Measurements from ENCODE around the gene TNRC6B.
"Not testable (repeated sequence)": the region's sequence is repeated elsewhere in the genome, so short reads cannot be mapped to it uniquely, and the experiment has no call there.

The TNRC6B gene

DNA sequence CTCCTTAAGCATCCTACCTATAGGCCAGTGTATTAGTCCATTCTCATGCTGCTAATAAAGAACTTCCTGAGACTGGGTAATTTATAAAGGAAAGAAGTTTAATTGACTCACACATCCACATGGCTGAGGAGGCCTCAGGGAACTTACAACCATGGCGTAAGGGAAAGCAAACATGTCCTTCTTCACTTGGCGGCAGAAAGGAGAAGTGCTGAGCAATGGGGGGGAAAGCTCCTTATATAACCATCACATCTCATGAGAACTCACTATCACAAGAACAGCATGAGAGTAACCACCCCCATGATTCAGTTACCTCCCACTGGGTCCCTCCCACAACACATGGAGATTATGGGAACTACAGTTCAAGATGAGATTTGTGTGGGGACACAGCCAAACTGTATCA is 12.2 kb upstream of the TNRC6B start:
- not testable (repeated sequence) for H3K4me3 Mint-ChIP-seq; H3K27ac Mint-ChIP-seq (ENCODE audit: low read depth); ATAC-seq (replicated peaks; ENCODE audit: extremely low read depth, poor library complexity, severe bottlenecking); H3K4me1 Mint-ChIP-seq; H3K27me3 Mint-ChIP-seq; DNase-seq (ENCODE audit: low spot score in 2 of 2); H3K9me3 Mint-ChIP-seq
- peaks cover 35% of the 10 kb centered on the region for H3K36me3 Mint-ChIP-seq (ENCODE audit: insufficient read depth)

- no peak overlapping the region for H3K4me3 Mint-ChIP-seq
- peak overlapping the region; percentile 71 for H3K27ac Mint-ChIP-seq (ENCODE audit: low read depth)
- DNase-seq (ENCODE audit: low spot score in 2 of 2) (no peak), ATAC-seq (replicated peaks; ENCODE audit: extremely low read depth, poor library complexity, severe bottlenecking) (no peak)
- peaks cover 16% of the 10 kb centered on the region for H3K36me3 Mint-ChIP-seq (ENCODE audit: insufficient read depth)
- H3K27me3 Mint-ChIP-seq: no peaks in the 10 kb centered on the region
- no peaks in the 10 kb centered on the region for H3K9me3 Mint-ChIP-seq
- peaks cover 63% of the 10 kb centered on the region for H3K4me1 Mint-ChIP-seq
Measured at GRCh38 chr22:40175611-40176244, 2.0 kb upstream of the TNRC6B start.

DNA sequence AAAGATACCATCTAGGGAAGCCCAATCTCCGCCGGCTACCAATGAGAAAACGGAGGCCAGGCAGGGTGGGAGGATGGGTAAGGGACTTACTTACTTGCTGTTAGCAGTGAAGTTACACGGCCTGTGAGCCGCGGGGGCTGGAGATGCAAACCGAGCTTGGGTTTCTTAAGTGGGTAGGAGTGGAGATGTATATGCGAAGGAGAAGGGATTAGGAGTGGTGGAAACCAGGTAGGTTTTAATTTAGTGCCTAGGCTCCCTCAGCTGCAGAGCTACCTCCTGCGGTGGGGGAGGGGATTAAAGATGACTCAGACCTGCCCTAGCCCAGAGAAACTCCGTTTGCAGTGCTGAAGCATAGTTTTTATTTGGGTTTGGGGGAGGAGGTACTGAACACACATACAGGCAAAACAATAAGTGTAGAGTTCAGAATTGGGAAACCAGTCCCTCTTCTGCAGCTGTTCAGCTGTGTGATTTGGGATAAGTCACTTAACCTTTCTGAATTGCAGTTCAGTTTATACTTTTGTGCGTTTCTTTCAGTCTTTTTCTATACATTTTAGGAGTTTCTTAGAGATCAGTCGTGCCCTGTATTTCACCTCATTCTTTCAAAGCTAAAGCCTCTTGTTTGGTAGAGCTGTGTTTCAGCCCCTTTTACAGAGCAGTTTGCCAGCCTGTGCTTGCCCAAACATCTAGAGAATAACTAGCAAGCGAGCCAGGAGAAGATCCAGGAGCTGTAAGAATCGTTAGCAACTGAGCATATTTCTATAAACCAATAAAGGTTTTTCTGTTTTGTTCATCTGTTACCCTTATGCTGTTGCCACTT is 596 bp upstream of the TNRC6B start:
- DNase-seq (ENCODE audit: low spot score in 2 of 2) (peak in 1 of 2 donors; percentile 11), ATAC-seq (replicated peaks; ENCODE audit: extremely low read depth, poor library complexity, severe bottlenecking) (peak; percentile 56)
- Mint-ChIP-seq H3K27ac (ENCODE audit: low read depth) (peak overlapping the region; percentile 71), H3K36me3 (ENCODE audit: insufficient read depth) (peaks cover 15% of the 10 kb centered on the region), H3K4me3 (peak overlapping the region; percentile 80), H3K9me3 (no peaks in the 10 kb centered on the region), H3K4me1 (peaks cover 58% of the 10 kb centered on the region), H3K27me3 (no peaks in the 10 kb centered on the region)

DNA sequence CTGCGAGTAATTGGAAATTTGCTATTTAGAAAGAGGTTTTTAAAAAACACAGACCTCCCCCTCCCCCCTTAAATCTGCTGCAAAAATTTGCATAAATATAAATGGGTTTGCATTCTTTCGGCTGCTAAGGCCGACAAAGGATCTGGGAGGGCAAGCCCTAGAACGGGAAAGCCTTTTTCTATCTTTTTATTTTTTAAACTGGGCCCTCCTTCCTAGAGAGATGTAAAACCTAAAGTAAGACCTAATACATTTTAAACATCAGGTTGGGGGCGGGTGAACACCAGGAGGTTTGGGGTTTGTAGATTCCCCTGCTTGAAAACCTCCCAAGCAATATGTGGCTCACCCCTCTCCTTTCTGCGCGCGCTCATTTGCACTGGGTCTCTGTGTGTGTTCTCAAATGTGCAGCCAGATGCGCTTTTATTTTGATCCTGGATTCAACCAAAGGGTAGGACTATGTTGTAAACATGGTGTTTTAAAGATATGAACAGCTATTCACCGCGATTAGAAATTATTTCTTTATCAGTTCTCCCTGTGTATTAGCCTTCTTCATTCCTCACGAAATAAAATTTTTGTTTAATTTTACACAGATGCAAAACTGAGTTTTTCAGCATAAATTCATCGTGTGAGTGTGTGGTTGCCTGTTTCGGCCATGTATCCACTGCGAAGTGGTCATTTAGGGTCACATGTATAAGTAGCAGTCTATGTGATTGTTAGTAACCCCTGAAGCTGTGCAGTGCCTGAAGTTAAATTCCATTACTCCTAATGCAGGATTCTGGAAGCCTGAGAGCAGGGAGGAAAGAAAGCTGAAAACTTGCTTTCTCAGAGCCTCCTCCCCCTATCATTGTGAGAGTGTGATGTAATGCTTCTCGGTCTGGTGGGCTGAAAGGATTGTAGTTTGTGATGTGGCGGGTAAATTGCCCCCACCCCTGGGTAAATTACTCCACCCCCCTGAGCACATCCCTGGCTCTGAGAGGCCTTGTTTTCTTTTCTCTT is 988 bp downstream of the TNRC6B start:
- peak overlapping the region; percentile 71 for H3K27ac Mint-ChIP-seq (ENCODE audit: low read depth)
- no peak for DNase-seq (ENCODE audit: low spot score in 2 of 2)
- ATAC-seq (replicated peaks; ENCODE audit: extremely low read depth, poor library complexity, severe bottlenecking): no peak

DNA sequence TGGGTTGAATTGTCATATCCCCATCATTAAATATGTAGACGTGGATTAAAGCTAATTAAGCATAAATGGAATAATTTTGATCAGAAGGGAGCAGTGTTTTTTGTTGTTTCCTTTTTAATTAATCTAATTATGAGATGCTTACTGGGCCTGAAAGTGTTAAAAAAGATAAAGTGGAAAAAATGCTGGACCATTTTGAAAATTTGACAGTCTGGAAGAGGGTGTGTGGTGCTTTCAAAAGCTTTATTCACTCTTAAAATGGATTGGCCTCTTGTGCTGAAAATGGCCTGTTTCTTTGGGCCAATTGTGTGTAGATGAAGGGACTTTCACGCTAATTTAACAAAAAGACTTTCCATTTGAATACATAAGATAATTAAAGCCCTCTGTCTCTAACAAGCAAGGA is 1.8 kb downstream of the TNRC6B start:
- Mint-ChIP-seq H3K9me3 (no peaks in the 10 kb centered on the region), H3K27ac (ENCODE audit: low read depth) (peak overlapping the region; percentile 71), H3K4me3 (peak overlapping the region; percentile 80), H3K36me3 (ENCODE audit: insufficient read depth) (peaks cover 8% of the 10 kb centered on the region), H3K4me1 (peaks cover 74% of the 10 kb centered on the region), H3K27me3 (no peaks in the 10 kb centered on the region)
- no peak for ATAC-seq (replicated peaks; ENCODE audit: extremely low read depth, poor library complexity, severe bottlenecking)
- DNase-seq (ENCODE audit: low spot score in 2 of 2): no peak

More for the DNA sequence above, 988 bp downstream of the TNRC6B start:
- no peaks in the 10 kb centered on the region for H3K9me3 Mint-ChIP-seq
- no peaks in the 10 kb centered on the region for H3K27me3 Mint-ChIP-seq
- peaks cover 67% of the 10 kb centered on the region for H3K4me1 Mint-ChIP-seq
- peaks cover 6% of the 10 kb centered on the region for H3K36me3 Mint-ChIP-seq (ENCODE audit: insufficient read depth)
- peak overlapping the region; percentile 80 for H3K4me3 Mint-ChIP-seq

- peaks cover 81% of the 10 kb centered on the region for H3K4me1 Mint-ChIP-seq
- DNase-seq (ENCODE audit: low spot score in 2 of 2): no peak
- ATAC-seq (replicated peaks; ENCODE audit: extremely low read depth, poor library complexity, severe bottlenecking): no peak
- H3K9me3 Mint-ChIP-seq: no peaks in the 10 kb centered on the region
- peaks cover 8% of the 10 kb centered on the region for H3K36me3 Mint-ChIP-seq (ENCODE audit: insufficient read depth)
- peak overlapping the region; percentile 34 for H3K27ac Mint-ChIP-seq (ENCODE audit: low read depth)
- no peaks in the 10 kb centered on the region for H3K27me3 Mint-ChIP-seq
- H3K4me3 Mint-ChIP-seq: peak overlapping the region; percentile 80
Measured at GRCh38 chr22:40180403-40180802, 2.7 kb downstream of the TNRC6B start.

DNA sequence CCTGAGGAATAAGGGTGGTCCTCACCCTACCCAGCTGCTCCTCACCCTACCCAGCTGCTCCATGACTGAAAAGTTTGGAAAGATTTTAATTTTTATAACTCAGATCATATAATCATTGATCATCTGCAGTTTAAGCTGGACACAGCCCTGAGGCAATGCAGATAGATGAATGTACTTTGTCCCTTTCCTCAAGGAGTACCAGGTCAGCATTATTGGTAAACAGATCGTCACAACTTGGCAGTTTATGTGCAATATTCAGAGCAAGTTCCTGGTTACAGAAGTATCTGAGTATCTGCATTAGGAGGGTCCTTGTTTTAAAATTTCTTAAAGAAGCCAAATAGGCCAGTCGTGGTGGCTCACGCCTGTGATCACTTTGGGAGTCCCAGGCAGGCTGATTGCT is 3.6 kb downstream of the TNRC6B start:
- H3K27ac Mint-ChIP-seq (ENCODE audit: low read depth): no peak overlapping the region
- peaks cover 81% of the 10 kb centered on the region for H3K4me1 Mint-ChIP-seq
- ATAC-seq (replicated peaks; ENCODE audit: extremely low read depth, poor library complexity, severe bottlenecking): no peak

GRCh38 chr22:40182231-40182835 is 4.6 kb downstream of the TNRC6B start:
- Mint-ChIP-seq H3K27me3 (no peaks in the 10 kb centered on the region), H3K27ac (ENCODE audit: low read depth) (no peak overlapping the region), H3K4me3 (no peak overlapping the region), H3K4me1 (peaks cover 71% of the 10 kb centered on the region), H3K36me3 (ENCODE audit: insufficient read depth) (peaks cover 4% of the 10 kb centered on the region), H3K9me3 (no peaks in the 10 kb centered on the region)
- DNase-seq (ENCODE audit: low spot score in 2 of 2) (no peak), ATAC-seq (replicated peaks; ENCODE audit: extremely low read depth, poor library complexity, severe bottlenecking) (no peak)

More for the DNA sequence above, 3.6 kb downstream of the TNRC6B start:
- Mint-ChIP-seq H3K9me3 (no peaks in the 10 kb centered on the region), H3K36me3 (ENCODE audit: insufficient read depth) (peaks cover 5% of the 10 kb centered on the region), H3K4me3 (no peak overlapping the region), H3K27me3 (no peaks in the 10 kb centered on the region)
- no peak for DNase-seq (ENCODE audit: low spot score in 2 of 2)

DNA sequence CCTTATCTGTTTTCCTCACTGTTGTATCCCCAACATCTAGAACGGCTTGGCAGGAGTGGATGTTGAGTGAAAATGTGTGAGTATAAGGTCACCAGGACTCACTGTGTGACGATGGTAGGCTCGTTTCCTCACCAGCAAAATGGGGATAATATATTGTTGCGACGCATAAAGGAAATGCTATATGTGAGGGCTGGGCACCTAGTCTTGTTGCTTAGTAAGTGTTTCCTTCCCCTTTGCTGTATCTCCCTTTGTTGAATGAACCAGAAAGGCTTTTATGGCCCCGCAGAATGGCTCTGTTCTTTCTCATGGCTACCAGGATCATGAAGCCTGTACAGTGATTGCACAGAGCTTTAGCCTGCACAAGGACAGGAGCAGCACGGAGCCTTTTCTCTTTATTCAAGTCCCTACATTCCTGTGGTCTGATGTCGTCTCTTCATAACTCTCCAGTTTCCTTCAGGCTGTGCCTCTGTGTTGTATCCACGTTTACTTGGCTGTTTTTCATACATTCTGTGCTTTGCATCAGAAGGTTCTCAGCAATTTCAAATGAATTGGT is 5.4 kb downstream of the TNRC6B start:
- DNase-seq (ENCODE audit: low spot score in 2 of 2): no peak
- Mint-ChIP-seq H3K9me3 (no peaks in the 10 kb centered on the region), H3K27me3 (no peaks in the 10 kb centered on the region), H3K4me1 (peaks cover 65% of the 10 kb centered on the region), H3K36me3 (ENCODE audit: insufficient read depth) (peaks cover 1% of the 10 kb centered on the region), H3K4me3 (peak overlapping the region; percentile 14), H3K27ac (ENCODE audit: low read depth) (no peak overlapping the region)
- no peak for ATAC-seq (replicated peaks; ENCODE audit: extremely low read depth, poor library complexity, severe bottlenecking)

DNA sequence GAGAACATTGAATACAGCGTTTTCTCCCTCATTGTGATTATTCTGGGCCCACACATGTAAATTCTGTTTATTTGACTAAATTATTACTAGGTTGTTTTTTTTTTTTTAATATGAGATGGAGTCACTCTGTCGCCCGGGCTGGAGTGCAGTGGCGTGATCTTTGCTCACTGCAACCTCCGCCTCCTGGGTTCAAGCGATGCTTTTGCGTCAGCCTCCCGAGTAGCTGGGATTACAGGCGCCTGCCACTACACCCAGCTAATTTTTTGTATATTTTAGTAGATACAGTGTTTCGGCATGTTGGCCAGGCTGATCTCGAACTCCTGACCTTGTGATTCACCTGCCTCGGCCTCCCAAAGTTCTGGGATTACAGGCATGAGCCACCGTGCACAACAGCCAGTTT is 5.9 kb downstream of the TNRC6B start:
- not testable (repeated sequence) for H3K27ac Mint-ChIP-seq (ENCODE audit: low read depth); H3K27me3 Mint-ChIP-seq; DNase-seq (ENCODE audit: low spot score in 2 of 2); H3K9me3 Mint-ChIP-seq; H3K36me3 Mint-ChIP-seq (ENCODE audit: insufficient read depth); ATAC-seq (replicated peaks; ENCODE audit: extremely low read depth, poor library complexity, severe bottlenecking)
- Mint-ChIP-seq H3K4me1 (peaks cover 60% of the 10 kb centered on the region), H3K4me3 (peak overlapping the region; percentile 14)

DNA sequence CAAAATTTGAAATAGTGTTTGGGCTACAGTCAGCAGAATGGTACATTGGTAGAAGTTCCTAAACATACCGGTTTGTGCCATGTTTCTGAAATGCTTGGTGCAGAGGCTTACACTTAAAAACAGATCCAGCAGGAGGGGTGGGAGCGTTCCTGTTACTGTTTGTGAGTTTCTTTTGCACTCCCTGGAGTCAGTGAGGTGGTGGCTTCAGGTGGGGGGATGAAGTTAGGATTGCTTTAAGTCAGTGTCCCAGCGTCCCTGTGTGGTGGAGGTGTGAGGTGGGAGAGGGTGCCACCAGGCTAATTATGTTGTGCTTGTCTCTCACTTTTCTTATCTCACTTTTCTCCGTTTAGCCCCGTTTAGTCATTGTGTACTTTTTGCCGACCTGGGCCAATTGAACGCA is 9.7 kb downstream of the TNRC6B start:
- Mint-ChIP-seq H3K4me3 (no peak overlapping the region), H3K4me1 (peaks cover 61% of the 10 kb centered on the region), H3K9me3 (no peaks in the 10 kb centered on the region), H3K27me3 (no peaks in the 10 kb centered on the region), H3K36me3 (ENCODE audit: insufficient read depth) (peaks cover 7% of the 10 kb centered on the region), H3K27ac (ENCODE audit: low read depth) (peak overlapping the region; percentile 38)
- ATAC-seq (replicated peaks; ENCODE audit: extremely low read depth, poor library complexity, severe bottlenecking) (no peak), DNase-seq (ENCODE audit: low spot score in 2 of 2) (no peak)

DNA sequence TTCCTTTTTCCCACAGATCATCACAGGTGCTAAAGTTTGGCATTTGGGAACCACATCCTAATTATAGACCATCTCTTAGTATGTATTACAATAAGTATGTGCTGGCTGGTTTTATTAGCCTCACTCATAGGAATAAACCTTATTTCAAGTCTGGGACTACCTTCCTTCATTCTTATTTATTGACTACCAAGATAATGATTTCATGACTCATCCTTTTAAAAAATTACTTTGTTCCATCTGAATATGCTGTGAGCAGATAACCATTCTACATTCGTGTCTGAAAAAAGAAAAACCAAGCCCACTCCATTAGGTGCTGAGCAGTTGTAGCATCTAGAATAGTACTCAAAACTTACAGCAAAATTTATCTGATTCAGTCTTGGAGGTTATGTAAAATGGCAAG is 12.3 kb downstream of the TNRC6B start:
- H3K9me3 Mint-ChIP-seq: no peaks in the 10 kb centered on the region
- H3K36me3 Mint-ChIP-seq (ENCODE audit: insufficient read depth): peaks cover 10% of the 10 kb centered on the region
- H3K4me1 Mint-ChIP-seq: peaks cover 65% of the 10 kb centered on the region
- H3K4me3 Mint-ChIP-seq: no peak overlapping the region
- no peak overlapping the region for H3K27ac Mint-ChIP-seq (ENCODE audit: low read depth)
- no peaks in the 10 kb centered on the region for H3K27me3 Mint-ChIP-seq
- ATAC-seq (replicated peaks; ENCODE audit: extremely low read depth, poor library complexity, severe bottlenecking) (no peak), DNase-seq (ENCODE audit: low spot score in 2 of 2) (no peak)
